ENCODE data around the gene ERI2.

ERI2 gene

DNA sequence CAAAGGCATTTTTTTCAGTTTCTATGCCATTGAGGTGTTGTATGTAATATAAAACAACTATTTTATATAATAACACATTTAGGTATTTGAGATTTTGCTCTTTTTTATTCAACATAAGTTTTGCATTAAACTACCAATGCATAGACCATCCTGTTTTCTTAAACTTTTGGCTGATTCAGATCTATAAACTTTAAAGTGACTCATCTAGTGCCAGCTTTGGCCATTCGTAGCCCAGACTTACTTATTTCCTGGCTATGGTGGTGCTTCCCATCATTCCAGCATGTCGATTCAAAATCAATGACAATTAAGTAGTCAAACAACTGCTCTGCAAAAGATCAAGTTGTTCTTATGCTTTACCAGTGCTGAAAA lies 3.1 kb downstream of the ERI2 start:
- Histone ChIP-seq H3K36me3 (ENCODE audit: control insufficient read depth, insufficient read depth, low read length) (no peaks in the 10 kb centered on the region; the same call in none of the 2 replicates), H3K4me3 (replicated peaks; ENCODE audit: low read depth, low read length) (no peak overlapping the region), H3K27me3 (replicated peaks; ENCODE audit: control insufficient read depth, insufficient read depth, low read length) (no peaks in the 10 kb centered on the region)
- no peak for DNase-seq (ENCODE audit: extremely low read depth, insufficient read length)
- TF ChIP-seq, protein P1, sequence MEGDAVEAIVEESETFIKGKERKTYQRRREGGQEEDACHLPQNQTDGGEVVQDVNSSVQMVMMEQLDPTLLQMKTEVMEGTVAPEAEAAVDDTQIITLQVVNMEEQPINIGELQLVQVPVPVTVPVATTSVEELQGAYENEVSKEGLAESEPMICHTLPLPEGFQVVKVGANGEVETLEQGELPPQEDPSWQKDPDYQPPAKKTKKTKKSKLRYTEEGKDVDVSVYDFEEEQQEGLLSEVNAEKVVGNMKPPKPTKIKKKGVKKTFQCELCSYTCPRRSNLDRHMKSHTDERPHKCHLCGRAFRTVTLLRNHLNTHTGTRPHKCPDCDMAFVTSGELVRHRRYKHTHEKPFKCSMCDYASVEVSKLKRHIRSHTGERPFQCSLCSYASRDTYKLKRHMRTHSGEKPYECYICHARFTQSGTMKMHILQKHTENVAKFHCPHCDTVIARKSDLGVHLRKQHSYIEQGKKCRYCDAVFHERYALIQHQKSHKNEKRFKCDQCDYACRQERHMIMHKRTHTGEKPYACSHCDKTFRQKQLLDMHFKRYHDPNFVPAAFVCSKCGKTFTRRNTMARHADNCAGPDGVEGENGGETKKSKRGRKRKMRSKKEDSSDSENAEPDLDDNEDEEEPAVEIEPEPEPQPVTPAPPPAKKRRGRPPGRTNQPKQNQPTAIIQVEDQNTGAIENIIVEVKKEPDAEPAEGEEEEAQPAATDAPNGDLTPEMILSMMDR (IDR thresholded peaks at IDR 0.05; ENCODE audit: insufficient read depth, low read length, poor library complexity, severe bottlenecking) = no peak

- no peaks in the 10 kb centered on the region; the same call in none of the 2 replicates for H3K36me3 ChIP-seq (ENCODE audit: control insufficient read depth, insufficient read depth, low read length)
- no peak for DNase-seq (ENCODE audit: extremely low read depth, insufficient read length)
- TF ChIP-seq, protein P1 (IDR thresholded peaks at IDR 0.05; ENCODE audit: insufficient read depth, low read length, poor library complexity, severe bottlenecking) = no peak
Observed at GRCh38 chr16:20801278-20801677, 5.0 kb downstream of the ERI2 start.

GRCh38 chr16:20799599-20799998 lies 6.7 kb downstream of the ERI2 start:
- Histone ChIP-seq H3K36me3 (ENCODE audit: control insufficient read depth, insufficient read depth, low read length) (no peaks in the 10 kb centered on the region; the same call in none of the 2 replicates), H3K4me3 (replicated peaks; ENCODE audit: low read depth, low read length) (no peak overlapping the region), H3K27me3 (replicated peaks; ENCODE audit: control insufficient read depth, insufficient read depth, low read length) (no peaks in the 10 kb centered on the region)
- TF ChIP-seq, protein P1 (IDR thresholded peaks at IDR 0.05; ENCODE audit: insufficient read depth, low read length, poor library complexity, severe bottlenecking) = peak; percentile 16
- DNase-seq (ENCODE audit: extremely low read depth, insufficient read length) = no peak

More at GRCh38 chr16:20801278-20801677, 5.0 kb downstream of the ERI2 start:
- Histone ChIP-seq H3K27me3 (replicated peaks; ENCODE audit: control insufficient read depth, insufficient read depth, low read length) (no peaks in the 10 kb centered on the region), H3K4me3 (replicated peaks; ENCODE audit: low read depth, low read length) (no peak overlapping the region)

DNA sequence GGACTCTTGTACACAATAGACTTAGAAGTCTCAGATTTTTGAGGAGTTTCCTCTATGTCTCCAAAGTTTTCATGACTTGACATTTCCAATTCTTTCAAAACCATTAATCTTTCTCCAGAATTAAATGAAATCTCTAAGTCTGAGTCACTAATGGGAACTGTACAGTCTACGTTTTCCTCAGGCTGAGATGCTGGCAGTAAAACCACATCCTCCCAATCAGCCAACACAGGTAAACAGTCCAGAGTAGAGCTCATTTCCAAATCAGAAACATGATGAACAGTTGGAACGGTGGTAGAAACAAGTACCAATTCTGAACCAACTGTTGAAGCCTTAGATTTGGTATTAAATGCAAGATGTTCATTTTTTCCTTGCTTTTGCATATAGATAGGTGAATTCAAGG lies 7.9 kb downstream of the ERI2 start:
- Histone ChIP-seq H3K36me3 (ENCODE audit: control insufficient read depth, insufficient read depth, low read length) (no peaks in the 10 kb centered on the region; the same call in none of the 2 replicates), H3K27me3 (replicated peaks; ENCODE audit: control insufficient read depth, insufficient read depth, low read length) (no peaks in the 10 kb centered on the region), H3K4me3 (replicated peaks; ENCODE audit: low read depth, low read length) (no peak overlapping the region)
- DNase-seq (ENCODE audit: extremely low read depth, insufficient read length) = no peak
- TF ChIP-seq, protein P1 (IDR thresholded peaks at IDR 0.05; ENCODE audit: insufficient read depth, low read length, poor library complexity, severe bottlenecking) = no peak

- no peak for DNase-seq (ENCODE audit: extremely low read depth, insufficient read length)
- TF ChIP-seq, protein P1 (IDR thresholded peaks at IDR 0.05; ENCODE audit: insufficient read depth, low read length, poor library complexity, severe bottlenecking) = no peak
- H3K36me3 ChIP-seq (ENCODE audit: control insufficient read depth, insufficient read depth, low read length) = no peaks in the 10 kb centered on the region; the same call in 1 of the 2 replicates
- H3K27me3 ChIP-seq (replicated peaks; ENCODE audit: control insufficient read depth, insufficient read depth, low read length) = no peaks in the 10 kb centered on the region
- no peak overlapping the region for H3K4me3 ChIP-seq (replicated peaks; ENCODE audit: low read depth, low read length)
Observed at GRCh38 chr16:20791923-20792612, 14.2 kb downstream of the ERI2 start.

All from GM06990 (cell line).